ENCODE measurements around the gene USP28.
"Not testable (repeated sequence)": the region's sequence is repeated elsewhere in the genome, so short reads cannot be mapped to it uniquely, and the experiment has no call there.

USP28 gene

DNA sequence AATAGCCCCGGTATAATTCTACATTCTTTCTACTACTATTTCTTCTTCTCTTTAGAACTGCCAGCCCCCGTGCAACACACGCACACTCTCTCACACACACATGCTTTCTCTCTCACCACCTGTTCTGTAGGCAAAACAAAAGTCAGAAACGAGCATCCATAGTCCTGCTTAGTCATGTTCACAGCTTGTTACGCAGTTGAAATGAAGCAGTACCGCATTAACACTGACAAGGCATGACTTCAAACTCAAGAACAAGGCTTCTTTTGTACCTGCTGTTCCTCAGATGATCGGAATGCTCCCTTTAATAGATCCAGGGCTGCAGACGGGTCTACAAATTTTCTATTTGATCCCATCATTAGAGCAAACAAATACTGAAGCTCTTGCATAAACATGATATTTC lies 42.2 kb downstream of the USP28 start:
- no peak for DNase-seq

- no peak for DNase-seq
Measured at GRCh38 chr11:113831314-113831713, 44.1 kb downstream of the USP28 start.

DNA sequence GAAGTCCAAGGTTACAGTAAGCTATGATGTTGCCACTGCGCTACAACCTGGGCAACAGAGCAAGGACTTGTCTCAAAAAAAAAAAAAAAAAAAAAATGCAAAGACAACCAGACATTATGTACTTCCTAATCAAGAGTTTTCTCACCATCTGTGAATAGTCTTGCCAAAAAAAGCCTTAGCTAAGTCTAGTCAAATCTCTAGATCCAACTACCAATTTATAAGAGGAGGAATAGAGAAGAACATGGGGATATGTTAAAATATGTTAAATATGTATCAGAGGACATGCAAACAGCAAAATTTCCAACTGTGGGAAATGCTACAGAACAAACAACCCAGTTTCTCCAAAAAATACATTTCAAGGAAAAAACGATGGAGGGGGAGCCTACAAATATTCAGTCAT lies 45.6 kb downstream of the USP28 start:
- no peak for DNase-seq

DNA sequence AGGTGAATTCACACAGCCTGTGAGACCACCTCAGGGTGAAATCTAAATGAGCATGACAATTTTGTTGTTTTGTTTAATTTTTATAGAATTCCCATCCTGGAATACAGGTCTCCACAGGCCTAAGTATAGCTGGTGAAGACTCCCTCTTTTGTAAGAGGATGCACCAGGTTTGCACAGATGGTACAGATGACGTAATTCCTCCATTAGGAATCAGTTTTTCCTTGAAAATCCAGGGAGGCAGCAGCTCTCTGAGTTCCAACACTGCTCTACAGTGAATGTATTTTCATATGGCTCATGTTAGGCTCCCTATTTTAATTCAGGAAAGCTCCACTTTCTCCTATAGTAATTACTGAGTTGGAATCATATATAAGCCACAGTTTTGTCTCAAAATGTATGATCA lies 47.2 kb downstream of the USP28 start:
- DNase-seq = no peak

- no peak for DNase-seq
Measured at GRCh38 chr11:113827477-113827876, 47.9 kb downstream of the USP28 start.

DNA sequence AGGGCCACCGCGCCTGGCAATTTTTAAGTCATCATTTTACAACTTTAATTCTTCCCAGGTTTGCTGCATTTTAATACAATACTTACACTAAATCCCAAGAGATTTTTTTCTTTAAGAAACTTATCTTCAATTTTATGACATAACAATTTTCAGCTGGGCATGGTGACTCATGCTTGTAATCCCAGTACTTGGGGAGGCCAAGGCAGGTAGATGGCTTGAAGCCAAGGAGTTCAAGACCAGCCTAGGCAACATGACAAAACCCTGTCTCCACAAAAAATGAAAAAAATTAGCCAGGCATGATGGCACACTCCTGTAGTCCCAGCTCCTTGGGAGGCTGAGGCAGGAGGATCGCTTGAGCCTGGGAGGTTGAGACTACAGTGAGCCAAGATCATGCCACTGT lies 56.9 kb downstream of the USP28 start:
- DNase-seq = no peak

DNA sequence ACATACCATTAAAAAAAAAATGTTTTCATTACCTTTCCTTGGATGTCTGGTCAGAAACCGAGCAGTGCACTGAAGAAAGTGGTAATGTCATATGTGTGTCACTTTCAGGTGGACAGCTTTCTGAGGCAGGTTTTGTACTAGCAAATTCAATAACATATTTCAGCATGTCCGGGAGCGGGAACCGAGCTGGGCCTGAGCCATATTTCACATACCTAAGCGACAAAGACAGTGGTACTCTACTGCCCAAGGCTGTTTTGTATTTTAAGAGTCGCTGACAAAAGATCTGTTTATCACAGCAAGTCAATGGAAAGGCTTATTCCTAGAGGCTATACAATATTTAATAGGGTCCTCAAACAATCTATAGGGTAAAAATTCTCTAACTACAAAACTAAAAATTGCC lies 57.7 kb downstream of the USP28 start:
- DNase-seq = no peak

- DNase-seq = no peak
Measured at GRCh38 chr11:113817162-113817561, 58.2 kb downstream of the USP28 start.

DNA sequence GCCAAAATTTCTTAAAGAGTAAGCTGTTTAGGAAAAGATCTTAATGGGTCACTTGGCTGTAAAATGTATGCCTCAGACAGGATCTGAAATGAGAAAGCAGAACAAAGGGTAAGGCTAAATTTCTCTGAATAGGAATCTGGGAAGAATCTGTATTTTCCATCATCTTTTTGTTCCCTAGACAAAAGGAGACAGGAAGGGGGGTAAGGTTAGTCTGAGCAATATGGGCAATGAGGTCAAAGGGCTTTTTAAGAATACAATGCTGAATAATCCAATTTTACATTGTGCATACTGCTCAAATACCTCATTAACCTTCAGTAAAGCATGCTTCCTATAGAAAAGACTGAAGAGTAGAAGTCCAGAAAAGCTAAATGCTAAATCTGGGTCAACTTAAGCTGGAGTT lies 61.2 kb downstream of the USP28 start:
- no peak for DNase-seq

- DNase-seq = no peak
Measured at GRCh38 chr11:113808931-113809330, 66.4 kb downstream of the USP28 start.

DNA sequence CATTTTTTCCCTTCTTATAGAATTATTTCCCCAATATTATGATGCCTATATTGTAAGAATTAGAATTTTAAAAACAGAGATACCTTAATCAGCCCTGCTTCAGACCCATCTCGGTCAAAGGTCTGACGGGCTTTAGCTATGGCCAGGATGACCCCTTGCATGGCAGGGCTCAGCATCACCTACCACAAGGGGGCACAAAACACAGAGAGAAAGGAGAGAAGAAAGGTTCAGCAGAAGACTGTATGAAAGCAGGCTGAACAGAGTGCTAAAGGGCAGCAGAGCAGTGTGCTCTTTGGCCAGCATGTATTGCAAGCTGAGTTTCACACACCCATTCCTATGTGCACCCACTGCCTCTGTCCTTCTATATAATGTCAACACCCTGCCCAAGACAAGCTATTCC lies 69.0 kb downstream of the USP28 start:
- peak; percentile 34 for DNase-seq

DNA sequence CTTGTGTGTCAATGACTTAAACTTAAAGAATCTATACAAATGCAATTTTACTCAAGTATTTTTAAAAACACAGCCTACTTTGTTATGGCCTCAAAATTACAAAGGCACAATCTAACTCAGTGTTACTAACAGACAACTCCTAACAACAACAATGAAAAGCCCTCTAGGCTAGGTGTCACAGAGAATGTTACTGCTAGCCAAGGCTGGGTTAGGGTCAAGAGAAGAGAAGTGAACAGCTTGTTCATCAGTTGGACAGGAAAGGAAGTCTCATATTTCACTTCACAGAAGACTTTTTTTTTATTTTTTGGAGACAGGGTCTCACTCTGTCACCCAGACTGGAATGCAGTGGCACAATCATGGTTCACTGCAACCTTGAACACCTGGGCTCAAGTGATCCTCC lies 69.7 kb downstream of the USP28 start:
- no peak for DNase-seq

GRCh38 chr11:113802621-113803020 lies 72.8 kb downstream of the USP28 start:
- no peak for DNase-seq

DNA sequence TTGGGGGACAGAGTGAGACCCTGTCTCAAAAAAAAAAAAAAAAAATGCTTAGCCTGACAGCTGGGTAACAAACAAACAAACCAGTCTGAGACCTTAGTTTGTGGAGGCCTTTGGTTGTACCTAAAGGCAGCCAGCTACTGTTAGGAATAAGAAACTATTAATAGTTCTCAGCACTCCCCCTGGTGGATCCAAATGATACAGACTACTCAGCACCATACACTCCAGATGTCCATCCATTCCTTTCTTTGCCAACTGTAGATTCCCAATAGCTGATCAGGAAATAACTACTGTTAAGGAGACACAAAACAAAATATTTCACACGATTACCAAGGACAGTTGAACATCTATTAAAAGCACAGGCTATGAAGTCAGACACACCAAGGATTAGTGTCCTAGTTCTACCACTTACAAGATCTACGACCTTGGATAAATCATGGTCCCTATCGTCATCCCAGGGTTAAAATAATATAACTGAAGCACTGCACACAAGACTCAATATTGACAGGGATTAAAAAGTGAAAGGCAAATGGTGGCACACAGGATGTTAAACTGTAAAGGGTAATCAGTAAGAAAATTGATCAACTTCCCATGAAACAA lies 78.6 kb downstream of the USP28 start:
- DNase-seq = peak; percentile 47

DNA sequence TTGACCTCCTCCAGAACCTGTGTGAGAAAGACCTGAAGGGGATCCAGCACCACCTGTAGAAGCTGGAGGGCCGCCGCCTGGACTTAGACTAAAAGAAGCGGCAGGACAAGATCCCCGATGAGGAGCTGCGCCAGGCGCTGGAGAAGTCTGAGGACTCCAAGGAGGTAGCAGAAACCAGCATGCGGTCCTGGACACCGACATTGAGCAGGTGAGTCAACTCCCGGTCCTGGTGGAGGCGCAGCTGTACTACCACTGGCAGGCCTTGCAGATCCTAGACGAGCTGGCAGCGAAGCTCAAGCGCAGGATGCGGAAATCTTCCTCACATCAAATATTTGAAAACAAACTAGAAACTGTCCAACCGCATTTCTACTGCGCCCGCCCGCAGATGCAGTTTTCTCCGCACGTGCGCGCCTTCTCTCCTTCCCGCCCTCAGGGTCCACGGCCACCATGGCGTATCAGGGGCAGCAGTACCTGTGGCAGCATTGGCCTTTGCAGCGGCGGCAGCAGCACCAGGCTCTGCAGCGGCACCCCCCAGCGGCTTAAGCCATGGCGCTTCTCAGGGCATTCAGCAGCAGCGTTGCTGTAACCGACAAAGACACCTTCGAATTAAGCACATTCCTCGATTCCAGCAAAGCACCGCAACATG lies 85.6 kb downstream of the USP28 start:
- no peak for DNase-seq

DNA sequence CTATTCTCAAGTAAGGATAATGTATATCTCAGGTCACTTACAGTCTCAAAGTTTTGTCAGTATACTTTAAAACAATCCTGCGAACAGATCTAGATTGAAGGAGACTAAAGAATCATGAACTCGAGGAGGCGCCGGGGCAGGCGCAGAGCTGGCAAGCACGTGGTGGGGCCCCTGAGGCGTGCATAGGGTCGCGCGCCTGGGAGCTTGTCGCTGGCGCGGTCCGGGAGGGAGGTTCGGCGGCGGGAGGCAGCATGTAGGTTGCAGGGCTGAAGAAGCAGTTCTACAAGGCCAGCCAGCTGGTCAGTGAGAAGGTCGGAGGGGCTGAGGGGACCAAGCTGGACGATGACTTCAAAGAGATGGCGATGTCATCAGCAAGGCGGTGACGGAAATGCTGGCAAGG lies 86.4 kb downstream of the USP28 start:
- not testable (repeated sequence) for DNase-seq

GRCh38 chr11:113782134-113782533 lies 93.2 kb downstream of the USP28 start:
- no peak for DNase-seq

DNA sequence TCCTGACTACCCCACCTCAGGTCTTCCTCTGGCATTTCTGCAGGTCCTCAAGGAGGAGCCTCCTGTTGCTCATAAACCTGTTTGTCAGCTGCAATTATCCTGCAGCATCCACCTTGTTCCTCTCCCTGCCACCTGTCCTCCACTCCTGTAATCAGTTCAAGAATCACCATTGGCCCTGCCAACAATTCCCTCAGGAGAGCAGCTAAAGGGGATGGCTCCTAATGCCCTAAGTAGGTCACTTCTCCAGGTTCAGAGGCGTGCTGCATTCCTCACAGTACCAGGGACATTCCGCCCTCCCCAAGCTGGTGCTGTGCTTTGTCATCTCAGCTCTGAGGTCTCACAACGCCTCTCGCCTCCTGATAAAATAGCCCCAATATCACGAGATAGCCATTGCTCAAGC lies 93.7 kb downstream of the USP28 start:
- no peak for DNase-seq

GRCh38 chr11:113779496-113779895 lies 95.9 kb downstream of the USP28 start, which contains the start of gene CLDN25:
TSS of gene CLDN25 (plus strand) at chr11:113779796. CDS start at chr11:113779796, 0 bp downstream.
- no peak for DNase-seq

DNA sequence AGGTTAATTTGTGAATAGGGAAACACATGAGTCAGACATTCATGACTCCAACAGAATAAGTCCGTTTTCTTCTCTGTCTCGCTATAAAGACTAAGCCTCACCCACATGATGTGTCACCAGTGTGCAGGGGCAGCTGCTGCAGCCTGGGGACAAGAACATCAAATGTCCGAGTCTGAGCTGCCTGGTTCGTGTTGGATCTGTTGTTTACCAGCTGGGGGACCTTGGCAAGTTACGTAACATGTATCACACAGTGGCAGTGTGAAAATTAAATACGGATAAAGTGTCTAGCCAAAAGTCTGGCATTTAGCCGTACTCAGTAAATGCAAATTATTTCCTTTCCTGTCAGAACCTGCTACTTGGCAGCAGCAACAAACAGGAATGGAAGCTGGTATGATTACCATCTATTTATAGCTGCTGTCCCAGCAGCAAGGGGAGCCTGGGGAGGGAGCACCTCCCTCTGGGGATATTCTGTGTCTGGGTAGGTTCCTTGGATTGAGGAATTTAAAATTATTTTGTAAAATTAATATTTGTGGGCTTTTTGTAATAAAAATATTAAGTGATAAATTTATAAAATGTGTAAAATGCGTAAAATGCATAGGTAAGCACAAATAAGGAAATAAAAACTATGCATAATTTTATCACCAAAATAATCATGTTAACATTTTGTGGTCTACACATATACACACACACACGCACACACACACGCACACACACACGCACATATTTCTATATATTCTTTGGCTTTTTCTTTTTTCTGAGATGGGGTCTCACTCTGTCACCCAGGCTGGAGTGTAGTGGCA lies 97.1 kb downstream of the USP28 start:
- DNase-seq = no peak

DNA sequence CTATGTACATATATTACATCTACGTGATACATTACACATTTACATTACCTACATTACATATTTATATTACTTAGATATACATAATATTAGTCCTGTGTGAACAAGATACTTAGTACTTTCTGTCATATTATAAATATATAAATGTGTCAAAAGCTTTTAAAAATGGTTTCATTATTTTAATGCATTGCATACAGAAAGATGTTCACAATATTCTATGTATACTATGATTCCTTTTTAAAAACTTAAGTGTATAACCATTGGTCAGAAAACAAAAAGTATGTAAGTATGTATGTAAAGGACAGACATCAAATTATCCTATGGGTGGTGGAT lies 101.2 kb downstream of the USP28 start:
- no peak for DNase-seq

DNA sequence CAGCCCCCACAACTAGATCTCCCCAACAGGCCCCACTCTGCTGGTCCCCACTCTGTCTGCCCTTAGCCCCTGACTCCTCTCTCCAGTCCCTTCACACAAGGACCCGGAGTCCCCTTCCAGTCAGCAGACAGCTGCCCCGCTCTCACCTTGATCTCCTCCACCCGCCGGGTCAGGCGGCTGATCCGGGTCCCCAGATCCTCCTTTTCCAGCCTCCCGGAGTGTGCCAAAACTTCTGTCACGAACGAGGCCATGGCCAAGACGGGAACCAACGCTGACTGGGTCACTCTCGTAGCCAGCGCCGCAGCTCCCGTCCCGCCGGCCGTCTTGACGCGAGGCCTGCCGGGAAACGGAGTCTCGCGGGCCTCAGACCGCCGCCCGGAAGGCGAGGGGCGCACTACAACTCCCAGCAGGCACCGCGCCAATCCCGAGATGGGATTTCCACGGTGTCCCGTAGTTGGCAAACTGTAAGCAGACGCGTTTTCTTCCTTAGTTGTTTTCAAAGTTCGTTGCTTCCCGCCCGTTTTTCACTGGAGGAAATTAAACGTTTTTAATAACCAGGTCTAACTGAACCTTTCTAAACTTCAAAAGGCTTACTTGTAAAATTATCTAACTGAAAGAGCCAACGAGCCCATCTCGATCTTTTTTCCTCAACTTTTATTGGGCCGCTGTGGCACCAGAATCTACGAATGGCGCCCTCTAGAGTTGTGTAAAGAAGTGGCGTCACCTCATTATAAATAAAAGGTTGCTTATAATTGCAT lies 101.8 kb downstream of the USP28 start, which contains the start of gene ZW10:
Gene ZW10 (minus strand): TSS at position 277 of the 758 bp plus-strand sequence. CDS start 26 bp downstream, at position 251.
- peak; percentile 100 for DNase-seq

DNA sequence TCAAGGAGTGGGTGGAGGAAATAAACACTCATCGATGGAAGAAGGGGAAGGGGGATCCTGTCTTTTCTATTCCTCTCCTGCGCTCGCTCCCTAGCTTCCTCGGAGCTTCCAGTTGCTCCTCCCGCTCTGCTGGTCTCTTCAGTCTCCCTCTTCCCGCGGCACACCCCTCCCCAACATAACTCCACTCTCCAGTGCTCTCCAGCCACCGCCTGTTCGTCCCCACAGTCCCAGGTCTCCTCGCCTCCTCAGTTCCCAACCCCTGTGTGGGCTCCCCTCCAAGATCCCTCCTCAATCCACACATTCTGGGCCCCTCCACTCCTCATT lies 102.3 kb downstream of the USP28 start:
- DNase-seq = no peak

GRCh38 chr11:113771964-113772363 lies 103.4 kb downstream of the USP28 start:
- DNase-seq = no peak
